HG02759 (cell line): Measurements from ENCODE around the gene NCF4.

ENCODE experiments used
- ATAC-seq: cut with Tn5 transposase; IDR thresholded peaks from one replicate; pipeline ENCODE4 v1.9.1; 2021; ENCODE audit warnings: mild to moderate bottlenecking, moderate library complexity; ENCODE audit not compliant: unreplicated experiment

Gene NCF4

GRCh38 chr22:36835903-36836302, 24.9 kb upstream of the NCF4 start:
- no peak for ATAC-seq

DNA sequence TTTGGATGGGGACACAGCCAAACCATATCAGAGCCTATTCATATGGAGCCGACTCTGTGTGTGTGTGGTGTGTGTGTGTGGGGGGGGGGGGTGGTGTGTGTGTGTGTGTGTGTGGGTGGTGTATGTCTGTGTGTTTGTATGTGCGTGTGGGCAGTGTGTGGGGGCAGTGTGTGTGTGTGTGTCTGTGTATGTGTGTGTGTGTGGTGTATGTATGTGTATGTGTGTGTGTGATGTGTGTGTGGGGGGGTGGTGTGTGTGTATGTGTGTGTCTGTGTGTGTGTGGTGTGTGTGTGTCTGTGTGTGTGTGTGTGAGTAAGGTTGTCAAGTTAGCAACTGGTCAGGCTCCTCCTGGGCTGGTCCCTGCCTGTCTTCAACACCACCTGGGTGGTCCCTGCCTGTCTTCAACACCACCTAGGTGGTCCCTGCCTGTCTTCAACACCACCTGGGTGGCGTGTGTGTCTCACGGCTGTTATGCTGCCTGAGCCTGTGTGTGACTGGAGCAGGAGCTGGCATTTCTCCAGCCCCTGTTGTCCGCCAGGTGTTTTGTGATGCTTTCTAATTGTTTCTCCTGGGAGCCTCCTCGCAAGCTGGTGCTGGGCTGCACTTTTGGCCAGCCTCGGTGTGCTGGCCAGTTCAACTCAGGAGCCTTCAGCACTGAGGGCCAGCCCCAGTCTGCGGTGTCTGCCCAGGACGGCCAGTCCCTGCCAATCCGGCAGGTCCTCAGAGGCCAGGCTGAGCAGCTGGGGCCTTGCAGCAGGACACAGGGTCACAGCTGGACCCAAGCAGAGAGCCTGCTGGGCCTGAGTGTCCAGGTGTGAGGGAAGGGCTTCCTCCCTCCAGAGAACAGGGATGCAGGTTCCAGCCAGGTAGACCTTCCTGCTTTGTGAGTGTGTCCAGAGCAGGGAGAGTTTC, 22.4 kb upstream of the NCF4 start:
- no peak for ATAC-seq

DNA sequence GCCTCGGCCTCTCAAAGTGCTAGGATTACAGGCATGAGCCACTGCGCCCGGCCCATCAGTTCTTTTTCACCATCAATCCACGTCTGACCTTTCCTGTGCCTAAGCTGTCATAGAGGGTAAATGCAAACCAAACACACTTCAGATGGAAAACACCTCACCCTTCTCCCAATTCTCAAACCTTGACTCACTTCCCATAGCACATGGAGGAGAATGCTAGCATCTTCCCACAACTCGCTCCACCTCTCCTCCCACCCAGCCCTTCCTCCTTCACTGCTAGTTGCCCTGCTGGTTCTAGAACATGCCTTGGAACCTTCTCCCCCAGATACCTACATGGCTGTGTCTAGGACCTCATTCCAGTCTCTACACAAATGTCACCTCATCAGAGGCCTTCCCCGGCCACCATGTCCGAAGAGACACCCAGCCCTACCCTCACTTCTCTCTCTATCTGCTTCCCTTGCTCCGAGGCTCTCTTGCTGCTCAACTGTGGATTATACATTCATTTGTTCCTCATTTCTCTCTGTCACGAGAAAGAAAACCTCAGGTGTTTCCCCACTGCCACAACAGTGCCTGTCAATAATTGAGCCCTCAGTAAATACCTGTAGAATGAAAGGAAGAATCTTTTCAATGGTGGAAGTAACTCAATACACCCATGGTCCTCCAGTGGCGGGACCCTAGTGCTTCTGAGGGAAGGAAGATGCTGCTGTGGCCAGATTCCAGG, 21.3 kb upstream of the NCF4 start:
- ATAC-seq = no peak

DNA sequence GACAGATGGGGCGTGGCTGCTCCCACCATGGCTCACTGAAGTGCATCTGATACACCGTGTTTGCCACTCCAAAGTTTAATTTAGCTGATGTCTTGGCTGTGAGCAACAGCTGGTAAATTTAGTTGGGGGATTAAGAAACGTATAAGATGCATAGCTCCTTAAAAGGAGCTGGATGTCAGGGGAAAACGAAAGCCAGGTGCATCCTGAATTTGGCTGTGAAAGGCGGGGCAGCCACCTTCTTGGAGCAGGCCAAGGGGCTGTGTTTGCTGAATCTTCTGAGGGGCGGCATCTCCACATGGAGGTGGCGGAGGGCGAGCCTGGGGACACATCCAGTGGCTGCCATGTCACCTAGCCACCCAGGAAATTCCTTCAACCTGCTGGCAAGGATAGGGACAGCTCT, 20.7 kb upstream of the NCF4 start:
- no peak for ATAC-seq

GRCh38 chr22:36846271-36846670, 14.5 kb upstream of the NCF4 start:
- ATAC-seq = no peak

- no peak for ATAC-seq
Observed at GRCh38 chr22:36846949-36847348, 13.9 kb upstream of the NCF4 start.

DNA sequence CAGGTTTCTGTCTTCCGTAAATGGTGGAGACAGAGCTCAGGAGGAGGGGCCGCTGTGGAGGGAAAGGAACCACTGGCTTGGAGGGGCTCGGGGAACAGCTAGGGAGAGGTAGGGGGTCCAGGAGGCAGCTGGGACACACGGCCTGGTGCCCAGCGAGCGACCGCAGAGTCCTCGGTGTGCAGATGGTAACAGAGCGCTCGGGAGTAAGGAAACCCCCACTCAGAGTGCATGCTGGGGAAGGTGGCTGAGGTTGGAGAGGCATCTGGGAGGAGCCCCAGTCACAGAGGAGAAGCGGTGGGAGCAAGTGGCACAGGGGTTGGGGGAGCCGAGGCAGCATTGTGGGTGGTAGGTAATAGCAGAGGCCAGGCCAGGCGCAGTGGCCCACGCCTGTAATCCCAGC, 10.8 kb upstream of the NCF4 start:
- no peak for ATAC-seq

DNA sequence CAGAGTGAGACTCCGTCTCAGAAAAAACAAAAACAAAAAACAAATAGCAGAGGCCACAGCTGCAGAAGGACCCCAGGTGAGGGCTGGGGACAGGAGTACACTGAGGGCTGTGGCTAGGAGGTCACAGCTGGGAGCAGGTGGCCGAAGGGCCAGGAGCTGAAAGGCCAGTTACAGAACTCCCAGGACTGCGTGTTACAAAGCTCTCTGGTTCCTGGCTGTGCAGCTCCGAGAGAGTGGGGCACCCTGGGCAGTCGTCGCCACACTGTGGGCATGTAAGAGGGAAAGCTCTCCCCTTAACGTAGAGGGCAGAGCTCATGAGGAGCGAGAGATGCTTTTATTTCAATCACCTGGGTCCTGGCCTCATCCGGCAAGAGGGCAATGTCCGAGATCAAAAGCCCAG, 10.1 kb upstream of the NCF4 start:
- no peak for ATAC-seq

GRCh38 chr22:36852056-36852973, 8.5 kb upstream of the NCF4 start:
- ATAC-seq = no peak

- no peak for ATAC-seq
Observed at GRCh38 chr22:36853407-36854099, 7.3 kb upstream of the NCF4 start.

- no peak for ATAC-seq
Observed at GRCh38 chr22:36855478-36855877, 5.3 kb upstream of the NCF4 start.

- ATAC-seq = peak; percentile 31
Observed at GRCh38 chr22:36856121-36856791, 4.5 kb upstream of the NCF4 start.

GRCh38 chr22:36856792-36857135, 4.0 kb upstream of the NCF4 start:
- ATAC-seq = no peak

- no peak for ATAC-seq
Observed at GRCh38 chr22:36858156-36858555, 2.6 kb upstream of the NCF4 start.

DNA sequence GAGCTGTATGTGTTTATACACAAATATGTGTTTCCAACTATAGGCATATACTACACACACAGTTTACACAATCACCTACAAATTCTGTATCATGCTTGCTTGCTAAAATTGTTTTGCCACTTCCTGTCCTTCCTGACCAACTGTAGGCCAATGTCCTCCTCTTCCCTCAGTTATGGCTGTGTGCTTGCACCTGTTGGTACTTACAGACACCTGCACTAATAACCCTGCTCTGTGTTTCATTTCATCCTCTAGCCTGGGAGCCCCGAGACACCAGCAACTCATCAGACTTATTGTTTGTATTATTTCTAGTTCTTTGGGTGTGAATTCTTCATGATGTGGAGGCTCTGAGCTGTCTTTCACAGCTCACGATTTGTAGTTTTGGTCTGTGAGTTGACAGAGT, 1.8 kb upstream of the NCF4 start:
- ATAC-seq = no peak

- no peak for ATAC-seq
Observed at GRCh38 chr22:36860017-36860416, 789 bp upstream of the NCF4 start.

- no peak for ATAC-seq
Observed at GRCh38 chr22:36860438-36860820, 377 bp upstream of the NCF4 start.

DNA sequence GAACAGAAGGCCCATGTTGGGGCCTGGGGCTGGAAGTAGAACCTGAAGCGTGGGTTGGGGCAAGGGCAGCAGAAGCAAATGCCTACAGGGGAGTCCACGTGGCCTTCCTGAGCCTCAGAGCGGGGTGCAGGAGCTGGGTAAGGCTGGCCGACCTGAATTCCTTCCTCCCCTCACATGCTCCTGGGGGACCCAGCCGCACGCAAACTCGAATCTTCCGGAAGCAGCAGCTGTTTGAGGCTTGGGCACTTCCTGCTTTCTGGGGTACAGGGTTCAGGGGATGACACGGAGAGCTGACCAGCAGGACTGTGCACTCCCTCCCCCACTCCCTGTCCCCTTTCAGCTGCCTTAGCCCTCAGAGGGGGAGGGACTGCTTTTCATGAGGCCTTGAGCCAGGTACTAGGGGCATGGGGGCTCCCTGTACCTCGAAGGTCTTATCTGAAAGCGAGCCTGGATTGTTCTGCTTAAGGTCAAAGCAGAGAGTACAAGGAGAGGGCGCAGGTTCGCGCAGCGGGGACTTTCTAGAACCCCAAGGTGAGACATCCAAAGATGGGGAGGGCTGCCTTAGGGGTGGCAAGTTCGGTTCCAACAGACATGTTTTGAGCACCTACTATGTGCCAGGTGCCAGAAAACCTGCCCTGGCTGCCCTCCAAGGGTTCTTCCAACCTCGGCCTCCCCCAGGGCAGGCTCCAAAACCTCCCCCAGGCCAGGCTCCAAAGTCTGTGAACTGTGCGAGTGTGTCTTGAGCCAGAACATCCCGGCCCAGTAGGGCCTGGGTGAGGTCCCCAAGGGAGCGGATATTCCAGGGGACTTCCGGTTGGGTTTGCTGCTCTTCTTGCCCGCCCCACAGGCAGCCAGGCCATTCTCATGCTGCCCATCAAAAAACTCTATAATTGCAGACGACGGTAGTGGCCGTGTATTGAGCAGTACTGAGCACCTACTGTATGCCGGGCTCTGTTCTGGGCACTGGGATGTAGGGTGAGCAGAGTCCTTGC, 1.7 kb downstream of the NCF4 start:
- ATAC-seq = no peak

- no peak for ATAC-seq
Observed at GRCh38 chr22:36863281-36863680, 2.5 kb downstream of the NCF4 start.
